ENCODE measurements around the gene AMN1. TPM values are rescaled to one million over a fixed set of nuclear protein-coding genes. Genes with fewer than 3 reads are reported as not detected.

AMN1 gene
- polyA plus RNA-seq, 4 donors = 1.3 to 8.6 (median 5.8) TPM

- peaks cover 0 to 4% (median 0%) of the 10 kb centered on the region in 3 donors for H3K4me1 ChIP-seq (ENCODE audit: control insufficient read depth in 3 of 3, insufficient read depth in 2 of 3, low read depth in 1 of 3, low read length in 2 of 3)
- H3K27ac ChIP-seq (ENCODE audit: low read depth in 1 of 3, low read length in 2 of 3) = no peak overlapping the region
- FAIRE-seq (no peak), DNase-seq (no peak)
- peaks cover 0 to 6% (median 3%) of the 10 kb centered on the region in 3 donors for H3K36me3 ChIP-seq (ENCODE audit: control insufficient read depth in 3 of 3, insufficient read depth in 2 of 3, low read depth in 1 of 3, low read length in 3 of 3)
- no peak overlapping the region for H3K4me3 ChIP-seq (ENCODE audit: low read depth in 1 of 3, low read length in 3 of 3)
- H3K27me3 ChIP-seq (ENCODE audit: control insufficient read depth in 3 of 3, insufficient read depth in 3 of 3, low read length in 3 of 3) = no peaks in the 10 kb centered on the region
- WGBS, 3 donors = 78 to 96% (median 89%) methylated on average over 4 of the region's 4 CpGs
- peaks cover 0 to 12% of the 10 kb centered on the region in 2 donors for H3K9me3 ChIP-seq (ENCODE audit: control insufficient read depth in 2 of 2, insufficient read depth in 1 of 2, low read depth in 1 of 2, low read length in 1 of 2)
These were observed 65.2 kb downstream of the AMN1 start for GRCh38 chr12:31663576-31663975.

- FAIRE-seq = no peak
These were observed 66.5 kb downstream of the AMN1 start for GRCh38 chr12:31662176-31662849.

GRCh38 chr12:31659087-31659942, 69.5 kb downstream of the AMN1 start, which contains the start of gene ETFBKMT:
TSS of gene ETFBKMT (plus strand) at chr12:31659688. CDS start at chr12:31661954, 2,266 bp downstream.
- Histone ChIP-seq H3K9me3 (ENCODE audit: control insufficient read depth in 2 of 2, insufficient read depth in 1 of 2, low read depth in 1 of 2, low read length in 1 of 2) (no peaks in the 10 kb centered on the region), H3K4me3 (ENCODE audit: low read depth in 1 of 3, low read length in 3 of 3) (peak within 1 kb of the TSS; percentile 34 to 59 (median 52)), H3K27ac (ENCODE audit: low read depth in 1 of 3, low read length in 2 of 3) (peak within 1 kb of the TSS; percentile 81 to 99 (median 94)), H3K36me3 (ENCODE audit: control insufficient read depth in 3 of 3, insufficient read depth in 2 of 3, low read depth in 1 of 3, low read length in 3 of 3) (peaks cover 0 to 6% (median 3%) of the 10 kb centered on the region in 3 donors), H3K27me3 (ENCODE audit: control insufficient read depth in 3 of 3, insufficient read depth in 3 of 3, low read length in 3 of 3) (no peaks in the 10 kb centered on the region), H3K4me1 (ENCODE audit: control insufficient read depth in 3 of 3, insufficient read depth in 2 of 3, low read depth in 1 of 3, low read length in 2 of 3) (peaks cover 0 to 13% (median 3%) of the 10 kb centered on the region in 3 donors)
- FAIRE-seq (no peak), DNase-seq (peak; percentile 95 to 96)
- 0 to 2% (median 2%) methylated on average over 47 of the region's 47 CpGs for WGBS, 3 donors

More at GRCh38 chr12:31662176-31662849, 66.5 kb downstream of the AMN1 start:
- Histone ChIP-seq H3K27ac (ENCODE audit: low read depth in 1 of 3, low read length in 2 of 3) (no peak overlapping the region), H3K4me3 (ENCODE audit: low read depth in 1 of 3, low read length in 3 of 3) (no peak overlapping the region), H3K36me3 (ENCODE audit: control insufficient read depth in 3 of 3, insufficient read depth in 2 of 3, low read depth in 1 of 3, low read length in 3 of 3) (peaks cover 0 to 6% (median 3%) of the 10 kb centered on the region in 3 donors), H3K9me3 (ENCODE audit: control insufficient read depth in 2 of 2, insufficient read depth in 1 of 2, low read depth in 1 of 2, low read length in 1 of 2) (peaks cover 0 to 9% of the 10 kb centered on the region in 2 donors), H3K4me1 (ENCODE audit: control insufficient read depth in 3 of 3, insufficient read depth in 2 of 3, low read depth in 1 of 3, low read length in 2 of 3) (peaks cover 0 to 13% (median 3%) of the 10 kb centered on the region in 3 donors), H3K27me3 (ENCODE audit: control insufficient read depth in 3 of 3, insufficient read depth in 3 of 3, low read length in 3 of 3) (no peaks in the 10 kb centered on the region)
- 89 to 96% (median 95%) methylated on average over 6 of the region's 6 CpGs for WGBS, 3 donors
- no peak for DNase-seq

- Histone ChIP-seq H3K4me1 (ENCODE audit: control insufficient read depth in 3 of 3, insufficient read depth in 2 of 3, low read depth in 1 of 3, low read length in 2 of 3) (peaks cover 0 to 13% (median 3%) of the 10 kb centered on the region in 3 donors), H3K36me3 (ENCODE audit: control insufficient read depth in 3 of 3, insufficient read depth in 2 of 3, low read depth in 1 of 3, low read length in 3 of 3) (peaks cover 0 to 6% (median 3%) of the 10 kb centered on the region in 3 donors), H3K27me3 (ENCODE audit: control insufficient read depth in 3 of 3, insufficient read depth in 3 of 3, low read length in 3 of 3) (no peaks in the 10 kb centered on the region), H3K27ac (ENCODE audit: low read depth in 1 of 3, low read length in 2 of 3) (peak overlapping the region; percentile 81 to 99 (median 94)), H3K9me3 (ENCODE audit: control insufficient read depth in 2 of 2, insufficient read depth in 1 of 2, low read depth in 1 of 2, low read length in 1 of 2) (no peaks in the 10 kb centered on the region), H3K4me3 (ENCODE audit: low read depth in 1 of 3, low read length in 3 of 3) (peak overlapping the region in 2 of 3 donors; percentile 52 to 59)
- DNase-seq = peak in 1 of 2 donors; percentile 10
- no peak for FAIRE-seq
- WGBS, 3 donors = 8 to 19% (median 14%) methylated on average over 11 of the region's 11 CpGs
These were observed 70.2 kb downstream of the AMN1 start for GRCh38 chr12:31658471-31659086.

- DNase-seq (no peak), FAIRE-seq (no peak)
- Histone ChIP-seq H3K9me3 (ENCODE audit: control insufficient read depth in 2 of 2, insufficient read depth in 1 of 2, low read depth in 1 of 2, low read length in 1 of 2) (peaks cover 0 to 13% of the 10 kb centered on the region in 2 donors), H3K4me1 (ENCODE audit: control insufficient read depth in 3 of 3, insufficient read depth in 2 of 3, low read depth in 1 of 3, low read length in 2 of 3) (peaks cover 0 to 19% (median 3%) of the 10 kb centered on the region in 3 donors), H3K27ac (ENCODE audit: low read depth in 1 of 3, low read length in 2 of 3) (no peak overlapping the region), H3K36me3 (ENCODE audit: control insufficient read depth in 3 of 3, insufficient read depth in 2 of 3, low read depth in 1 of 3, low read length in 3 of 3) (no peaks in the 10 kb centered on the region), H3K27me3 (ENCODE audit: control insufficient read depth in 3 of 3, insufficient read depth in 3 of 3, low read length in 3 of 3) (no peaks in the 10 kb centered on the region), H3K4me3 (ENCODE audit: low read depth in 1 of 3, low read length in 3 of 3) (no peak overlapping the region)
- WGBS, 3 donors = 76 to 91% (median 89%) methylated on average over 1 of the region's 1 CpG
These were observed 73.0 kb downstream of the AMN1 start for GRCh38 chr12:31655792-31656191.

- Histone ChIP-seq H3K27ac (ENCODE audit: low read depth in 1 of 3, low read length in 2 of 3) (no peak overlapping the region), H3K9me3 (ENCODE audit: control insufficient read depth in 2 of 2, insufficient read depth in 1 of 2, low read depth in 1 of 2, low read length in 1 of 2) (peaks cover 0 to 13% of the 10 kb centered on the region in 2 donors), H3K4me1 (ENCODE audit: control insufficient read depth in 3 of 3, insufficient read depth in 2 of 3, low read depth in 1 of 3, low read length in 2 of 3) (peaks cover 0 to 23% (median 5%) of the 10 kb centered on the region in 3 donors), H3K36me3 (ENCODE audit: control insufficient read depth in 3 of 3, insufficient read depth in 2 of 3, low read depth in 1 of 3, low read length in 3 of 3) (no peaks in the 10 kb centered on the region), H3K27me3 (ENCODE audit: control insufficient read depth in 3 of 3, insufficient read depth in 3 of 3, low read length in 3 of 3) (no peaks in the 10 kb centered on the region), H3K4me3 (ENCODE audit: low read depth in 1 of 3, low read length in 3 of 3) (no peak overlapping the region)
- DNase-seq = no peak
- FAIRE-seq = no peak
- 70 to 79% (median 75%) methylated on average over 4 of the region's 4 CpGs for WGBS, 3 donors
These were observed 73.6 kb downstream of the AMN1 start for GRCh38 chr12:31655208-31655607.

- WGBS, 3 donors = 86 to 93% (median 87%) methylated on average over 18 of the region's 18 CpGs
- H3K27me3 ChIP-seq (ENCODE audit: control insufficient read depth in 3 of 3, insufficient read depth in 3 of 3, low read length in 3 of 3) = no peaks in the 10 kb centered on the region
- H3K36me3 ChIP-seq (ENCODE audit: control insufficient read depth in 3 of 3, insufficient read depth in 2 of 3, low read depth in 1 of 3, low read length in 3 of 3) = no peaks in the 10 kb centered on the region
These were observed 76.8 kb downstream of the AMN1 start for GRCh38 chr12:31651893-31652521.

More at GRCh38 chr12:31651893-31652521, 76.8 kb downstream of the AMN1 start:
- Histone ChIP-seq H3K4me3 (ENCODE audit: low read depth in 1 of 3, low read length in 3 of 3) (no peak overlapping the region), H3K9me3 (ENCODE audit: control insufficient read depth in 2 of 2, insufficient read depth in 1 of 2, low read depth in 1 of 2, low read length in 1 of 2) (peaks cover 0 to 13% of the 10 kb centered on the region in 2 donors), H3K27ac (ENCODE audit: low read depth in 1 of 3, low read length in 2 of 3) (peak overlapping the region in 1 of 3 donors; percentile 66), H3K4me1 (ENCODE audit: control insufficient read depth in 3 of 3, insufficient read depth in 2 of 3, low read depth in 1 of 3, low read length in 2 of 3) (peaks cover 0 to 15% (median 2%) of the 10 kb centered on the region in 3 donors)
- DNase-seq = no peak
- no peak for FAIRE-seq

Measured in small intestine (tissue), 7 donors.